ENCODE measurements around the gene CREBL2. TPM values are rescaled to one million over a fixed set of nuclear protein-coding genes. Genes with fewer than 3 reads are reported as not detected.
A peak's percentile ranks its signal among the peaks of the same experiment; 100 is the strongest.

The CREBL2 gene
- total RNA-seq, result 10 to 100 TPM; 41.7 to 44.6 TPM

DNA sequence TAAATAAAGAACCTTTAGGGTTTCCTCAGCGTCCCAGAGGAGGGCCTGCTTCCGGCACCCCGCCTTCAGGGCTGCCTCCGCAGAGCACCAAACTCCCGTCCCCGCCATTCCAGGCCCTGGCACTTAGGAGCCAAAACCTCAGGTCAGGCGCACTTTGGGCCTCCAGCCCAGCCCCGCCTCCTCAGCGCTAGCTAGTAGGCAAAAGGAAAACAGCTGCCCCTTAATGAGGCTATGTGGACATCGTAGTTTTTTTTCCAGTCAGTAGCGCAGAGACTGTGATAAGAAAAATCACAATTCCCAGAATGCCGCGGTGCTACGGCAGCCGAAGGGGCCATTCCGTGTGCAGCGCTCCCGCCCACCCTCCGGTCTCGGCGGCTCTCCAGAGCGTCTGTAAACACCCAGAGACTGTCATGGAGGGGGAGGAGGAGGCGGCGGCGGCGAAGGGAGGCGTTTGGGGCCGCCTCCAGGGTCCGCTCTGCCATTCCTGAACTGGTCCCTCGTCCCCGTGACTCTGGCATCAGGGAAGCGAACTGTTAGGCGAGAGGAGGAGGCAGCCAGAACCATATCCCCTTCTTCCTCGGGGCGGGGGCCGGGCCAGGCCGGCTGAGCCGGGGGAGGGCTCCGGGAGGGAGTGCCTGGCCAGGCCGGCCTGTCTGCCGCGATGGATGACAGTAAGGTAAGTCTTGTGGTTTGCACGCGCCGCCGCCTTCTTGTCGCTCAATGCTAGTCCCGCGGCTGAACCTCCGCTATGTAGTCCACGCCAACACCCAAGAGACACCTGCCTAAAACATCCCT lies at the start of gene CREBL2:
CREBL2 (plus strand) TSS at position 365 of the 795 bp plus-strand sequence; CDS start at position 662, 297 bp downstream.
- H3K27me3 ChIP-seq (replicated peaks; ENCODE audit: insufficient read depth), result no peaks in the 10 kb centered on the region
- ATAC-seq (ENCODE audit: insufficient number of reproducible peaks, low FRiP score, low read depth) (peak; percentile 98), DNase-seq (ENCODE audit: low spot score) (peak; percentile 76)
- no peaks in the 10 kb centered on the region for H3K9me3 ChIP-seq
- H3K4me3 ChIP-seq, result peak within 1 kb of the TSS; percentile 81
- H3K36me3 ChIP-seq, result peaks cover 4% of the 10 kb centered on the region
- TF ChIP-seq CTCF (IDR thresholded peaks at IDR 0.05), result no peak
- H3K4me1 ChIP-seq (ENCODE audit: control insufficient read depth in 1 of 2, low read depth in 2 of 2), result peaks cover 24 to 43% of the 10 kb centered on the region in 2 donors
- H3K27ac ChIP-seq, result peak within 1 kb of the TSS; percentile 84 to 92

DNA sequence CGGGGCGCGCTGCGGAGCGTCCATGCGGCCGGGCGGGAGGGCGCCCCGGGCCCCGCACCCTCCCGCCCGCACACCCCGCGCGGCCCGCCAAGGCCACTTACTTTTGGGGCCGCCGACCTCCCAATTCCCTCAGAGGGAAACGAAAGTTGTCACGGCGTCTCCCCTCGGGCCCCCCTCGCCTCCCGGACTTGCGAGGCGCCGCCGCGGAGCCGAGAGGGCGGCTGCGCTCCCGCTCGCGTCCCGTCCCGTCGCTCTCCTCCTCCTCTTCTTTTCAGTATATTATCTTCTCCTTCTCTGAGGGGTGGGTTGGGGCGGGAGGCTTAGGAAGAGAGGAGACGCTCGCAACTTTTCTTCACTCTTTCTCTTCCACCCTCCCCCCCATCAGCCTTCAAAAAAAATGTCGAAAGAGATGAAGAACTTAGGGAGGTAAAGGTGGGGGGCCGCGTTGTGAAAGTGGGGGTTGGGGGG lies 49.6 kb upstream of the CREBL2 start:
- H3K27me3 ChIP-seq (replicated peaks; ENCODE audit: insufficient read depth), result no peaks in the 10 kb centered on the region
- TF ChIP-seq CTCF (IDR thresholded peaks at IDR 0.05), result no peak
- H3K9me3 ChIP-seq, result no peaks in the 10 kb centered on the region
- H3K27ac ChIP-seq, result peak overlapping the region; percentile 99
- peak; percentile 8 for ATAC-seq (ENCODE audit: insufficient number of reproducible peaks, low FRiP score, low read depth)
- DNase-seq (ENCODE audit: low spot score), result no peak
- H3K4me3 ChIP-seq, result peak overlapping the region; percentile 91
- H3K36me3 ChIP-seq, result no peaks in the 10 kb centered on the region
- peaks cover 13 to 33% of the 10 kb centered on the region in 2 donors for H3K4me1 ChIP-seq (ENCODE audit: control insufficient read depth in 1 of 2, low read depth in 2 of 2)

DNA sequence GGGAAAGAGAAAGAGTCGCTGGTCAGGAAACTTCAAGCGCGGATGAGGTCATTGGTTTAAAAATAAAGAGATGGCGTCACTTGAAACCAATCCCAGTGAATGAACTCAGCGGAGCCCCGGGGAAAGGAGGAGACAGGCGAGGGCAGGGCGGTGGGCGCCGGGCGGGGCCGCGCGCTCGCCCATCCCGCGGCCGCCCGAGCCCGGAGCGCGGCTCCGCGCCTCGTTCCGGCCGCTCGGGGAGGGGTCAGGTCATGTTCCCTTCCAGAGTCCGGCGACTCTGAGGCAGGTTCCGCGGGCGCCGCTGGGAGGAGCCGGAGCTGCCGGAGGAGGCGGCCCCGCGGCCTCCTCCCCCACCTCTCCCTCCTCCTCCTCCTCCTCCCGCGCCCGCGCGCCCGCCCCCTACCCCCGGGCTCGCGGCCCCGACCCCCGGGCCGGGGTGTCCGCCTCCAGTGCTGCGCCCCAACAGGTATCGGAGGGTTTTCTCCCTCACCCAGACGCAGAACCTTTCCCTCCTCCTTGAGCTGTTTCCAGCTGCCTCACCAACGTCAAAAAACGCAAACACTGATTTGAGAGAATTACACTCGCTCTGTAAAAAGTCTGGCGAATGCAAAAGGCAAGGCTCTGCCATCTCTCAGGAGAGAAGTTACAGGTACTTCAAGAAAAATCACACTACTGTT lies 49.0 kb upstream of the CREBL2 start, which contains the start of gene DUSP16:
DUSP16 (minus strand) TSS at position 279 of the 677 bp plus-strand sequence. CDS start 41,765 bp downstream, outside the sequence.
- peak within 1 kb of the TSS; percentile 91 for H3K4me3 ChIP-seq
- H3K9me3 ChIP-seq, result no peaks in the 10 kb centered on the region
- no peaks in the 10 kb centered on the region for H3K27me3 ChIP-seq (replicated peaks; ENCODE audit: insufficient read depth)
- ATAC-seq (ENCODE audit: insufficient number of reproducible peaks, low FRiP score, low read depth) (peak; percentile 91), DNase-seq (ENCODE audit: low spot score) (peak; percentile 80)
- peaks cover 13 to 33% of the 10 kb centered on the region in 2 donors for H3K4me1 ChIP-seq (ENCODE audit: control insufficient read depth in 1 of 2, low read depth in 2 of 2)
- H3K36me3 ChIP-seq, result no peaks in the 10 kb centered on the region
- H3K27ac ChIP-seq, result peak within 1 kb of the TSS; percentile 99
- no peak for TF ChIP-seq CTCF (IDR thresholded peaks at IDR 0.05)

DNA sequence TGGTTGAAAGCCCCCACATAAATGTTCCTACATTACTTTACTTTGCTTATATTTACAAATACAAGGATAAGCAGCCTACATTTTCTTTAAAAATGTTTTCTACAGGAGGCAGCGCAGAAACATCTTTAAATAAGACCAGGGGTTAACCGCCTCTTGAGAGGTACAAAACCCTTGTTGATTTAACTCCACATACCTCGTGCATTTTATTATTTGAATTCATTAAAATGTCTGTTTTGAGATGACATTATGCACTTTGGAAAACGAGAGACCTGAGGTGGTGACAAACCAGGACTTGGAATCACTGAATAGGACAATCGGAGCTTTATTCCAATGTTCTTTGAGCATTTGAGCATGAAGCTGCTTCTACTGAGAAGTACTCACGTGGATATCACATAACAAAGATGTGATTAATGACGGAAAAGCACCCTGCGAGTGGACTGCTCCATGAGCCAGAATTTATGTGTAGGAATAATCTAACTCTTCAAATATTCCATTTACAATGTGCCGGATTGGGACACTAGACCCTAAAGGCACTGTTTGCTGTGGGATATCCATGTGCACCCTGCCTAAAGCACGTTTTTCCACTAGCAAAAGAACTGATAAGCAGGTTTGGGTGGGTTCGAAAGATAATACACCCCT lies 48.3 kb upstream of the CREBL2 start:
- H3K9me3 ChIP-seq, result no peaks in the 10 kb centered on the region
- H3K4me1 ChIP-seq (ENCODE audit: control insufficient read depth in 1 of 2, low read depth in 2 of 2), result peaks cover 13 to 31% of the 10 kb centered on the region in 2 donors
- no peak for TF ChIP-seq CTCF (IDR thresholded peaks at IDR 0.05)
- H3K27ac ChIP-seq, result peak overlapping the region; percentile 87 to 99
- H3K27me3 ChIP-seq (replicated peaks; ENCODE audit: insufficient read depth), result no peaks in the 10 kb centered on the region
- ATAC-seq (ENCODE audit: insufficient number of reproducible peaks, low FRiP score, low read depth), result peak; percentile 27
- H3K4me3 ChIP-seq, result peak overlapping the region; percentile 91
- no peaks in the 10 kb centered on the region for H3K36me3 ChIP-seq
- no peak for DNase-seq (ENCODE audit: low spot score)

All from thoracic aorta (tissue), 2 donors.